Caco-2 (cell line): ENCODE measurements around the gene ZBTB22. TPM values are rescaled to one million over a fixed set of nuclear protein-coding genes. Genes with fewer than 3 reads are reported as not detected.

Experiments
- BruUV-seq: library from RNA; stranded (reverse); fragments of 400-500 nt; replicated peaks from 2 replicates; lab custom pipeline; 2021; lab: Mats Ljungman, UMichigan
- CTCF ChIA-PET: fragments of 300-600 bp; sonication (Branson Sonifier 250); formaldehyde crosslinking; loops from one replicate; lab custom pipeline; 2022; ENCODE audit warnings: antibody characterized with exemption; lab: Charles Lee
- POLR2A ChIA-PET: fragments of 300-600 bp; sonication (Branson Sonifier 250); formaldehyde crosslinking; loops from one replicate; lab custom pipeline; 2022; ENCODE audit warnings: antibody characterized with exemption; lab: Charles Lee
- DNase-seq, 2 experiments: peaks; one replicate each; pipeline versions ENCODE4 v3.0.0 to v3.0.0-alpha.2; 2020 to 2022
- H3K27me3 ChIP-seq: replicated peaks from 2 replicates; pipeline ENCODE4 v1.6.0; 2011; ENCODE audit warnings: low read length; ENCODE audit not compliant: control insufficient read depth, insufficient read depth
- H3K36me3 ChIP-seq: 2 replicates; pipeline ENCODE4 v1.5.1; 2011; ENCODE audit warnings: low read length; ENCODE audit not compliant: control insufficient read depth, insufficient read depth
- H3K4me1 ChIP-seq: fragments of 250-450 bp; sonication (Bioruptor Pico); 2 replicates; pipeline ENCODE4 v1.5.1; 2020; ENCODE audit warnings: mild to moderate bottlenecking
- H3K4me3 ChIP-seq: 2 replicates; pipeline ENCODE4 v1.5.1; 2011; ENCODE audit warnings: low read depth, mild to moderate bottlenecking, control low read depth, low read length
- H3K9me3 ChIP-seq: fragments of 250-450 bp; sonication (Bioruptor Pico); 2 replicates; pipeline ENCODE4 v1.5.1; 2020; ENCODE audit warnings: mild to moderate bottlenecking, moderate library complexity
- H3K27ac Mint-ChIP-seq: one replicate; pipeline ENCODE4 v1.8.0; 2022; ENCODE audit warnings: mixed read lengths; ENCODE audit not compliant: unreplicated experiment
- H3K27me3 Mint-ChIP-seq: one replicate; pipeline ENCODE4 v1.8.0; 2022; ENCODE audit warnings: mixed read lengths; ENCODE audit not compliant: insufficient read depth, unreplicated experiment
- H3K36me3 Mint-ChIP-seq: one replicate; pipeline ENCODE4 v1.8.0; 2022; ENCODE audit warnings: mild to moderate bottlenecking, mixed read lengths; ENCODE audit not compliant: insufficient read depth, unreplicated experiment
- H3K4me1 Mint-ChIP-seq: one replicate; pipeline ENCODE4 v1.8.0; 2022; ENCODE audit warnings: low read depth, mixed read lengths; ENCODE audit not compliant: unreplicated experiment
- H3K4me3 Mint-ChIP-seq: one replicate; pipeline ENCODE4 v1.8.0; 2022; ENCODE audit warnings: mild to moderate bottlenecking, moderate library complexity, mixed read lengths; ENCODE audit not compliant: unreplicated experiment
- H3K9me3 Mint-ChIP-seq: one replicate; pipeline ENCODE4 v1.8.0; 2022; ENCODE audit warnings: mixed read lengths; ENCODE audit not compliant: unreplicated experiment
- intact Hi-C: fragments of 100-400 bp; cut with micrococcal nuclease; formaldehyde crosslinking; loops from one replicate; pipeline ENCODE4 v1.10.0; 2022; ENCODE audit not compliant: unreplicated experiment
- total RNA-seq: library from RNA; stranded (reverse); gene quantifications from 2 replicates; pipeline ENCODE4 v1.2.3, GENCODE V29; 2022
- TF ChIP-seq, protein P1 (sequence below), 2 experiments: fragments of 200-600 bp in 1 of 2; IDR thresholded peaks; 1 replicate in 1 of 2; 2 replicates in 1 of 2; pipeline versions ENCODE4 v1.5.1 to v1.8.0; 2011 to 2022; ENCODE audit warnings: antibody characterized with exemption in 1 of 2, control low read depth in 1 of 2, inconsistent platforms in 1 of 2, low read depth in 1 of 2, low read length in 1 of 2, mild to moderate bottlenecking in 1 of 2, moderate library complexity in 1 of 2; ENCODE audit not compliant: insufficient read depth in 1 of 2, severe bottlenecking in 1 of 2, unreplicated experiment in 1 of 2

Gene ZBTB22
- total RNA-seq, 1 experiment from 2014 or later: 11.5 TPM

DNA sequence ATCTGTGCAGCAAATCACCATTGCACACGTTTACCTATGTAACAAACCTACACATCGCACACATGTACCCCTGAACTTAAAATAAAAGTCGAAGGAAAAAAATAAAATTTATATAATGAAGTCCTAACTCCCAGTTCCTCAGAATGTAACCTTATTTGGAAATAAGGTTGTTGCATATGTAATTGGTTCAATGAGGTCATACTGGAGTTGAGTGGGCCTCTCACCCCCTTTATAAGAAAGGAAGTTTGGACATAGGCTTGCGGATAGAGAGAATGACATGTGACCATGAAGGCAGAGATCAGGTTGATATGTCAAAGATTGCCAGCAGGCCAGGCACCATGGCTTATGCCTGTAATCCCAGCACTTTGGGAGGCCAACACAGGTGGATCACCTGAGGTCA is 16.1 kb upstream of the ZBTB22 start:
- Mint-ChIP-seq H3K36me3 (peaks cover 5% of the 10 kb centered on the region), H3K27ac (no peak overlapping the region), H3K4me1 (no peaks in the 10 kb centered on the region), H3K9me3 (no peaks in the 10 kb centered on the region), H3K4me3 (no peak overlapping the region), H3K27me3 (no peaks in the 10 kb centered on the region)
- DNase-seq: no peak
- H3K27me3 ChIP-seq: no peaks in the 10 kb centered on the region
- TF ChIP-seq, protein P1, sequence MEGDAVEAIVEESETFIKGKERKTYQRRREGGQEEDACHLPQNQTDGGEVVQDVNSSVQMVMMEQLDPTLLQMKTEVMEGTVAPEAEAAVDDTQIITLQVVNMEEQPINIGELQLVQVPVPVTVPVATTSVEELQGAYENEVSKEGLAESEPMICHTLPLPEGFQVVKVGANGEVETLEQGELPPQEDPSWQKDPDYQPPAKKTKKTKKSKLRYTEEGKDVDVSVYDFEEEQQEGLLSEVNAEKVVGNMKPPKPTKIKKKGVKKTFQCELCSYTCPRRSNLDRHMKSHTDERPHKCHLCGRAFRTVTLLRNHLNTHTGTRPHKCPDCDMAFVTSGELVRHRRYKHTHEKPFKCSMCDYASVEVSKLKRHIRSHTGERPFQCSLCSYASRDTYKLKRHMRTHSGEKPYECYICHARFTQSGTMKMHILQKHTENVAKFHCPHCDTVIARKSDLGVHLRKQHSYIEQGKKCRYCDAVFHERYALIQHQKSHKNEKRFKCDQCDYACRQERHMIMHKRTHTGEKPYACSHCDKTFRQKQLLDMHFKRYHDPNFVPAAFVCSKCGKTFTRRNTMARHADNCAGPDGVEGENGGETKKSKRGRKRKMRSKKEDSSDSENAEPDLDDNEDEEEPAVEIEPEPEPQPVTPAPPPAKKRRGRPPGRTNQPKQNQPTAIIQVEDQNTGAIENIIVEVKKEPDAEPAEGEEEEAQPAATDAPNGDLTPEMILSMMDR (IDR thresholded peaks at IDR 0.05; ENCODE audit: insufficient read depth in 1 of 2, low read depth in 1 of 2, low read length in 1 of 2, severe bottlenecking in 1 of 2, unreplicated experiment in 1 of 2): no peak
- H3K9me3 ChIP-seq: no peaks in the 10 kb centered on the region
- POLR2A ChIA-PET: interaction anchor here (0.5 kb wide), 1 partner anchor 16 kb away, joined by 4 read pairs; the partner anchor contains the start of gene ZBTB22
- no TSS peak for BruUV-seq
- no peak overlapping the region for H3K4me3 ChIP-seq
- CTCF ChIA-PET: no interaction called here
- intact Hi-C loops: no loop called here
- no peaks in the 10 kb centered on the region for H3K36me3 ChIP-seq
- no peaks in the 10 kb centered on the region for H3K4me1 ChIP-seq

DNA sequence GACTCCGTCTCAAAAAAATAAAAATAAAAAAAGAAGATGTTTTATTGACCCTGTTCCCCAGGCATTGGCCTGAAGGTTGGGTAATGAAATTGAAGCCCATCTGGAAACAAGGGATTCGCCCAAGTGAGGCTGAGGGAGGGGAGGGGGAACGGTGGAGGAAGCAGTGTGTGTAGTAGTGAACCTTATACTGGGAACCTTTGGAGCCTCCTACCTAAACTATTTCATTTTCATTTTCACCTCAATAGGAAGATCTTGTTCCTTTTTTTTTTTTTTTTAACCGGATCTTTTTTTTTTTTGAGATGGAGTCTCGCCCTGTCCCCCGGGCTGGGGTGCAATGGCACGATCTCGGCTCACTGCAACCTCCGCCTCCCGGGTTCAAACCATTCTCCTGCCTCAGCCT is 13.2 kb upstream of the ZBTB22 start:
- POLR2A ChIA-PET: no interaction called here
- TF ChIP-seq, protein P1 (IDR thresholded peaks at IDR 0.05; ENCODE audit: insufficient read depth in 1 of 2, low read depth in 1 of 2, low read length in 1 of 2, severe bottlenecking in 1 of 2, unreplicated experiment in 1 of 2): no peak

DNA sequence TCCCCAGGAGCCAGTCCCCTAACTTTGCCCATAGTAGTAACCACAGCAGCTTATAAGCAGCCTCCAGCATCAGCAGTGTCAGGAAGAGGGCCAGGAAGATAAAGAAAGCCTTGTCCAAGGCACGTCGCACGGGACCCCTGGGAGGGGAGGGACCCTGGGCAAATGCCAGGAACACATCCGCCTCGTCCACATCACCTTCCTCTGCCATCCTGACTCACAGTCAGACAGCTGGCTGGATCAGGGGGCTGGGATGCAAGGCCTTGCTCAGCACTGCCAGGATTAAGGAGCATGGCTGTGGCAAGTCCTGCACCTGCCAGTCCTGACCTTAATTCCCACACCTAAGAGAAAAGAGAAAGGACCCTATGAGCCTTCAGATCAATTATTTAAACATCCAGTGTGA is 11.5 kb upstream of the ZBTB22 start:
- no peaks in the 10 kb centered on the region for H3K27me3 Mint-ChIP-seq
- intact Hi-C loops: no loop called here
- TF ChIP-seq, protein P1 (IDR thresholded peaks at IDR 0.05; ENCODE audit: insufficient read depth in 1 of 2, low read depth in 1 of 2, low read length in 1 of 2, severe bottlenecking in 1 of 2, unreplicated experiment in 1 of 2): no peak
- Histone ChIP-seq H3K4me3 (no peak overlapping the region), H3K4me1 (no peaks in the 10 kb centered on the region), H3K27me3 (no peaks in the 10 kb centered on the region), H3K9me3 (no peaks in the 10 kb centered on the region), H3K36me3 (no peaks in the 10 kb centered on the region)
- DNase-seq: no peak
- BruUV-seq: no TSS peak
- peaks cover 5% of the 10 kb centered on the region for H3K36me3 Mint-ChIP-seq
- H3K4me1 Mint-ChIP-seq: no peaks in the 10 kb centered on the region
- ChIA-PET CTCF (no interaction called here), POLR2A (no interaction called here)
- no peak overlapping the region for H3K27ac Mint-ChIP-seq
- no peak overlapping the region for H3K4me3 Mint-ChIP-seq
- no peaks in the 10 kb centered on the region for H3K9me3 Mint-ChIP-seq

More for the DNA sequence above, 13.2 kb upstream of the ZBTB22 start:
- Mint-ChIP-seq H3K4me1 (no peaks in the 10 kb centered on the region), H3K27me3 (no peaks in the 10 kb centered on the region), H3K27ac (no peak overlapping the region), H3K36me3 (peaks cover 5% of the 10 kb centered on the region), H3K9me3 (no peaks in the 10 kb centered on the region), H3K4me3 (no peak overlapping the region)
- no TSS peak for BruUV-seq
- Histone ChIP-seq H3K9me3 (no peaks in the 10 kb centered on the region), H3K36me3 (no peaks in the 10 kb centered on the region), H3K27me3 (no peaks in the 10 kb centered on the region), H3K4me1 (no peaks in the 10 kb centered on the region), H3K4me3 (no peak overlapping the region)
- intact Hi-C loops: no loop called here
- no peak for DNase-seq
- CTCF ChIA-PET: interaction anchor here (0.6 kb wide), 1 partner anchor 24 kb away, joined by 5 read pairs; no protein-coding TSS in a partner anchor
